Fibroblast of the aortic adventitia (primary cell): Measurements from ENCODE around the gene TK2. TPM values are rescaled to one million over a fixed set of nuclear protein-coding genes. Genes with fewer than 3 reads are reported as not detected.
A peak's percentile ranks its signal among the peaks of the same experiment; 100 is the strongest.

Experiments
- DNase-seq: peaks from one replicate; pipeline ENCODE4 v3.0.0-alpha.2; 2010; ENCODE audit warnings: low read depth
- H3K4me3 ChIP-seq: 2 replicates; pipeline ENCODE4 v1.5.1; 2011; ENCODE audit warnings: low read depth, mild to moderate bottlenecking, control low read depth, low read length, moderate library complexity
- total RNA-seq: library from RNA; depleted of rRNA; stranded (reverse); fragments of >200 nt; gene quantifications from 2 replicates; pipeline ENCODE4 v1.2.3, GENCODE V29; 2012; ENCODE audit warnings: low replicate concordance
- TF ChIP-seq, protein P1 (sequence below): IDR thresholded peaks from 2 replicates; pipeline ENCODE4 v1.5.1; 2011; ENCODE audit warnings: mild to moderate bottlenecking, low read length, control low read depth, inconsistent platforms; ENCODE audit not compliant: insufficient read depth

Gene TK2
- total RNA-seq, 1 donor = 58.8 TPM

- DNase-seq = no peak
- no peak overlapping the region for H3K4me3 ChIP-seq
- TF ChIP-seq, protein P1, sequence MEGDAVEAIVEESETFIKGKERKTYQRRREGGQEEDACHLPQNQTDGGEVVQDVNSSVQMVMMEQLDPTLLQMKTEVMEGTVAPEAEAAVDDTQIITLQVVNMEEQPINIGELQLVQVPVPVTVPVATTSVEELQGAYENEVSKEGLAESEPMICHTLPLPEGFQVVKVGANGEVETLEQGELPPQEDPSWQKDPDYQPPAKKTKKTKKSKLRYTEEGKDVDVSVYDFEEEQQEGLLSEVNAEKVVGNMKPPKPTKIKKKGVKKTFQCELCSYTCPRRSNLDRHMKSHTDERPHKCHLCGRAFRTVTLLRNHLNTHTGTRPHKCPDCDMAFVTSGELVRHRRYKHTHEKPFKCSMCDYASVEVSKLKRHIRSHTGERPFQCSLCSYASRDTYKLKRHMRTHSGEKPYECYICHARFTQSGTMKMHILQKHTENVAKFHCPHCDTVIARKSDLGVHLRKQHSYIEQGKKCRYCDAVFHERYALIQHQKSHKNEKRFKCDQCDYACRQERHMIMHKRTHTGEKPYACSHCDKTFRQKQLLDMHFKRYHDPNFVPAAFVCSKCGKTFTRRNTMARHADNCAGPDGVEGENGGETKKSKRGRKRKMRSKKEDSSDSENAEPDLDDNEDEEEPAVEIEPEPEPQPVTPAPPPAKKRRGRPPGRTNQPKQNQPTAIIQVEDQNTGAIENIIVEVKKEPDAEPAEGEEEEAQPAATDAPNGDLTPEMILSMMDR = no peak
Measured at GRCh38 chr16:66487580-66488275, 62.2 kb downstream of the TK2 start.

DNA sequence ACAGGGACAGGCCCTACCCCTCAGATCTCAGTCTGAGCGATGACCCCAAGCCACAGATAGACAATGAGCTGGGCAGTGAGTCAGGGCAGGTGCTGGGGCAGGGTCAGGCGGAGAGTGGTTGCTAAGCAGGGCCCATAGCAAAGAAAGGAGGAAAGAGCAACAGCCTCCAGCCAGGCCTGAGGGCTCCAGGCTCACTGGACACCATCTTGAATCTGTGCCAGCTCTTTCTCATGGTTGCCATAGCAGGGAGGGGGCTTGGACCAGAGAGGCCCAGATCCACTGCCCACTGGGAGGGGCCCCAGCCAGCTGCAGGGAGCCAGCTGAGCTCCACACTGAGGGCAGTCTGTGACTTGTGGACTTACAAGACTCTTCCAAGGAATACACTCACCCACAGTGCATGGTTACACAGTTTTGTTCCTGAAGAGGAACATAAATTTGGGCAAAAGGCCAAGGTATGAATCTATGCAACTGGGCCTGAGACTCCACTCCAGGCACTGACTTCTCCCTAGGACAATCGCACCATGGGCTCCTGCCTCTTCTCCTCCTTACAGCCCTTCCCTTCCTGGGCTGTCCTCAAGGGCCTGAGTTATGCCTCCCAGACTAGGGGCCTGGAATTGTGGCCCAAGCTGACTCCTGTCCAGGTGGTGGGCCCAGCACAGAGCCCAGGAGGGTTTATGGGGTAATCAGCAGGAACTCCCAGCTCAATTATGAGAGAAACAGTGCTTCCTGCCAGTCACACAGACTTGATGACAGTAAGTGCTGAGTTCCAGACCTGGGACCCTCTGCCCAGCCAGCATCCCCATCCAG lies 62.9 kb downstream of the TK2 start:
- DNase-seq = peak; percentile 95
- TF ChIP-seq, protein P1 = no peak
- H3K4me3 ChIP-seq = no peak overlapping the region

- H3K4me3 ChIP-seq = no peak overlapping the region
- TF ChIP-seq, protein P1 = no peak
- DNase-seq = no peak
Measured at GRCh38 chr16:66486199-66486772, 63.6 kb downstream of the TK2 start.

DNA sequence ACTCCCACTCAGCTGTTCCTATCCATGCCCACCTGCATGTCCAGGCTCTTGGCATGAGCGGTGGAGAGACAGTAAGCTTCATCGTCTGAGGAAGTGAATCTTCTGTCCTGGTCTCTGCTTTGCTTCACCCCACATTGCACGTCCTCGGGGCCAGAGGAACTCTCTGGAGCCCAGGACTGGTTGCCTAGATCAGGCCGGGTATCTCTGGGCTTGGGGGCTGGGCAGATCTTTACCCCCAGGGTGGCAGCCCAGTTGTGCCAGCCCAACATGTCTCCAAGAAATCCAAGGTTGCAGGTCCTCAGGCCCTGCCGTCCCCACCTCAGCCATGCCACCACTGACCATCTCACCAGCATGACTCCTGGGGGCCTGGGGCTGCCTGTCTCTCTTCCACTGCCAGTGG lies 64.5 kb downstream of the TK2 start:
- H3K4me3 ChIP-seq = no peak overlapping the region
- TF ChIP-seq, protein P1 = no peak
- DNase-seq = no peak

- DNase-seq = no peak
- H3K4me3 ChIP-seq = no peak overlapping the region
- TF ChIP-seq, protein P1 = no peak
Measured at GRCh38 chr16:66484453-66485213, 65.3 kb downstream of the TK2 start.

DNA sequence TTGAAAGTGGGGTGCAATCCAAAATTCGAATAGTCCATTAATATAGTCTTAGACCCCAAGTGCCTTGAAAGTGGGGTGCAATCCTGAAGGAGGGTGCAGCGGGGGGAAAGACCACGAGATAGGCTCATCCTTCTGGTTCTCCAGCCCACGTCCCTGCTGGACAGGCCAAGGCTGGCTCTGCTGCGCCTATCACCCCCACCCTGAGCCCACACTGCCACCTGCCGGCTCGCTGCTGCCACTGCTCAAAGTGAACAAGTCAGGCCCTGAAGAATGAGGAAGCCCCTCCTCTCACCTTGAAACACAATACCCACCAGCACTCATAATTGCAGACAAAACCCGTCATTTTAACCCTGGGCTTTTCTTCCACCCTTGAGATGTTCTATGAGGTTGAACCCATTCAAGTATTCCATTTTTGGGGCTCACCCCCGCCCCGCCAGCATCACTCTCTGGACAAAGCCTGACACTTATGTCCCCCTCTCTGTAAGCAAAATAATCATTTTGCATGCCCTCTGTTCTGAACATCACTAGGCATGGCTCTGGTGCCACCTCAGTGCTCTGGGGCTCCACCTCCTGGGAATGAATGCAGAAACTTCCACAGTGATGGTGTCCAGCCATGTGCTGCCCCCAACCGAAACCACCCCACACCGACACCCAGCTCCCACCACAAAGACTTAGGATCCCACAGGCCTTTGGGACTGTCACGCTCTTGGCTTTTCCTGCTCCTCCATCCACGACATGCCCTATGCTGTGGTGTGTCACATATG lies 66.1 kb downstream of the TK2 start:
- peak; percentile 71 for DNase-seq
- H3K4me3 ChIP-seq = no peak overlapping the region
- TF ChIP-seq, protein P1 = peak; percentile 99
